T-helper 2 cell (primary cell): Measurements from ENCODE around the gene TUBA1B.
A peak's percentile ranks its signal among the peaks of the same experiment; 100 is the strongest.

Experiments used
- DNase-seq, 5 experiments: peaks; one replicate each; pipeline versions ENCODE4 v3.0.0 to v3.0.0-alpha.2; 2012 to 2022

The TUBA1B gene

DNA sequence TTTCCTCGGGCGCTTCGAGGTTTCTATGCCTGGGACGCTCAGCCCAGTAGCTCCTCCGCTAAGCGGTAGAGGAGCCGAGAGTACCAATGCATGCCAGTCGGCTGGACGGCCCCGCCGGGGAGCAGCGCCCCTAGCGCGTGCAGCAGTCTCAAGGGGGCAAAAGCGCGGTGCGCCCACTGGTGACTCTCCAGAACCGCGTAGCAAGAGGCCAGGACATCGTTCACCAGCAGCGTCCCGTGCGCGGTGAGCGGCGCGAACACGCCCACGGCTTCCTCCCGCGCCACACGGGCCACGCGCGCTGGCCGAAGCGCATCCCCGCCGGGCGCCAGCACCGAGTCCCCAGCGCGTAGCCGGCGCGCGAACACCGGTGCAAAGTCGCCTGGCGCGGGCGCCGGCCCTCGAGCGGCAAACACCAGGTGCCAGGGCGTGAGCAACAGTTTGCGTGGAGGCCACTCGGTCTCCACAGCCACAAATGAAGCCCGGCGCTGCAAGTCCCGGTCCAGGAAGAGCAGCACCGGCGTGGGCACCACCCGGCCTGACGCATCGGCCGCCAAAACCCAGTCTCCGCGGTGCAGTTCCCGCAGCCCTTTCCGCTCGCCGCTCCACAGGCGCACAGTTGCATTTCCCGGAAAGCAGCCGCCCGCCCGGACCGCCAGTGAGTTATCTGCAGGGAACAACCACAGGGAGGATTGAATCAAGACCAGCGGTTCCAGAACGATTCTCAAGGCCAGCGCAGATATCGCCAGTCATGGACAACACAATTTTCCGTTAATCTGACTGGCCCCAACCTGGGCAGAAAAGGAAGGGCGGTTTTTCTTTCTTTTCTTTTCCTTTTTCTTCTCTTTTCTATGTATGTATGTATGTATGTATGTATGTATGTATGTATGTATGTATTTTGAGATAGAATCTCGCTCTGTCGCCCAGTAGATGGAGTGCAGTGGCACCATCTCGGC, 41.1 kb downstream of the TUBA1B start:
- DNase-seq, result peak in 2 of 5 experiments; percentile 19 to 48

GRCh38 chr12:49088932-49089330, 42.3 kb downstream of the TUBA1B start:
- no peak for DNase-seq

GRCh38 chr12:49088150-49088931, 42.9 kb downstream of the TUBA1B start:
- peak in 4 of 5 experiments; percentile 29 to 81 (median 54) for DNase-seq

DNA sequence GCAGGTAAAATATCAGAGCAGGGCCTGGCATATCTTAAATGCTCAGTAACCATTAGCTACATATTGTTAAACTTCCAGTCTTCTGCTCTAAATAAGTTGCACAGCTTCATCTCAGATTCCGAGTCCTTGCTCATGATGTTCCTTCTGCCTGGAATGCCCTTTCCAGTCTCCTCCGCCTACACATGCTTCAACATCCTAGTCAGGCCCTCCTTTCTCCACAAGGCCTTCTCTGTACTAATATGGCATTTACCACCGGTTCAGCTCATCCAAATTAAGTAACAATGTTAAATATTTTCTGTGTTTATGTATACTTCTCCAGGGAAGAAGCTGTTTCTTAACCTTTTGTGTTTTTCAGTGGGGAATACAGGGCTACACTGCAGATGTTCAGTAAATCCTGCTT, 45.1 kb downstream of the TUBA1B start:
- no peak for DNase-seq

GRCh38 chr12:49084438-49084837, 46.8 kb downstream of the TUBA1B start:
- DNase-seq, result no peak

GRCh38 chr12:49079793-49080192, 51.4 kb downstream of the TUBA1B start:
- DNase-seq, result no peak
